GM19193 (cell line): Measurements from ENCODE around the gene RHBDD1.

Experiments
- POLR2A ChIP-seq: IDR thresholded peaks from 4 replicates; pipeline ENCODE4 v1.6.1; 2011; ENCODE audit not compliant: insufficient read depth, insufficient read length; ENCODE audit errors: extremely low read depth

The RHBDD1 gene

DNA sequence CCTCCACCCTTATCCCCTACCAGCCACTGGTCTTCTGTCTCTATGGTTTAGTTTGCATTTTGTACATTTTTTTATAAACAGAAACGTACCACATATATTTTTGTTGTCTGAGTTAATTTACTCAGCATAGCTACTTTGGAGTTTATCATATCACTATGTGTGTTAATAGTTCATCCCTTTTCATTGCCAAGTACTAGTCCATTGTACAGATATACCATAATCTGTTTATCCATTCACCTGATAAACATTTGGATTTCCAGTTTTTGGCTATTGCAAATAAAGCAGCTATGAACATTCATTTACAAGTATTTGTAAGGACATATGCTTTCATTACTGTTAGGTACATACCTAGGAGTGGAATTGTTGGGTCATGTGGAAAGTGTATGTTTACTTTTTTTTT lies 123.6 kb downstream of the RHBDD1 start:
- TF ChIP-seq POLR2A, result no peak

GRCh38 chr2:226962176-226962773 lies 126.4 kb downstream of the RHBDD1 start:
- no peak for TF ChIP-seq POLR2A

- TF ChIP-seq POLR2A, result no peak
Observed at GRCh38 chr2:226963528-226963927, 127.7 kb downstream of the RHBDD1 start.

GRCh38 chr2:226965376-226965775 lies 129.5 kb downstream of the RHBDD1 start:
- no peak for TF ChIP-seq POLR2A

DNA sequence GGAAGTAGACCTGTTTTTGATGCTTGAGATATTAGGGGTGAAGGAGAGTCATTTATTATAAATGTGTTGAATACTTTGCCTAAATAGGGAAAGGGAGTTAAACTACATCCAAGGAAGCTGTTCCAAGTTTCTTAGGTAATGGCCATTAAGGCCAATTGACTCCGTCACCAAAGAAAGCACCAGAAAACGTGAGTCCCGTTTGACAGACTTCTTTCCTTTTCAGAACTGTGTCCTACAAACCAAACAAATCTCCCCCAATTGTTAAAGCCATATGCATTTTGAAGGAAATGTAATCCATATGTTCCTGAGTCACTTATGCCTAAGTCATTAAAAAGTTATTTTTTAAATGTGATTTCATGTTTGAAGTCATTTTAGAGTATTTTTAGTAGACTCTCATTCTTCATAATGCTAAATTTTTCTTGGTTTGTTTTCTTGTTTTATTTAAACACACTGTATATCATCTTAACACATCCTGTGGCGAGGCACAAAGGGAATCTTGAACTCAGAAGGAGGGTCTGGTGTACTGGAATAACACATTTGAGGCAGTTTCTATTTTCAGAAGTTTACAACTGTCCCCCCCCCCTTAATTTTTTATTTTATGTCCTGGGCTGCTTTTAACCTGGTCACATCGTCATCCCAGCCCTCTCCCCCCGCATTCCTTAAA lies 133.7 kb downstream of the RHBDD1 start:
- no peak for TF ChIP-seq POLR2A

GRCh38 chr2:226970362-226970761 lies 134.5 kb downstream of the RHBDD1 start:
- no peak for TF ChIP-seq POLR2A

DNA sequence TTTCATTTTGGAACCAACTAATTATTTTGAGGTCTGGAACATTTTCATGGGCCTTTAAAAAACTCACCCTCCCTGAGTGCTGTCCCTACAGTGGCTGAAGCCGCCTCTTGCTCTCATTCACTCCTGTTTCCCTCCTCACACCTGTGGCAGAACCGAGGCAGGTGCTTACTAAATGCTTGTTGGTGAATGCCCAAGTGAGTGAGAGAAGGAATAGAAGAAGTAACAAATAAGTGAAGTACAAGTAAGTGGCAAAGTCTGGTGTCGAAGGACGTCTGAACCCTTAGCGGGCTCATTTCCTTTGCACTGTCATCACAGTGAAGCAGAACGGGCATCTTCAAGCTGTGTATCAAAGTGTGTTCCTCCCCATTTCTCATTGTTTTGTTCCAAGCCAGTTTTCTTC lies 135.2 kb downstream of the RHBDD1 start:
- no peak for TF ChIP-seq POLR2A

GRCh38 chr2:226971770-226972169 lies 135.9 kb downstream of the RHBDD1 start:
- TF ChIP-seq POLR2A, result no peak

GRCh38 chr2:226973816-226974215 lies 138.0 kb downstream of the RHBDD1 start:
- no peak for TF ChIP-seq POLR2A

GRCh38 chr2:226977775-226978190 lies 141.9 kb downstream of the RHBDD1 start:
- no peak for TF ChIP-seq POLR2A

- no peak for TF ChIP-seq POLR2A
Observed at GRCh38 chr2:226978300-226978699, 142.4 kb downstream of the RHBDD1 start.

DNA sequence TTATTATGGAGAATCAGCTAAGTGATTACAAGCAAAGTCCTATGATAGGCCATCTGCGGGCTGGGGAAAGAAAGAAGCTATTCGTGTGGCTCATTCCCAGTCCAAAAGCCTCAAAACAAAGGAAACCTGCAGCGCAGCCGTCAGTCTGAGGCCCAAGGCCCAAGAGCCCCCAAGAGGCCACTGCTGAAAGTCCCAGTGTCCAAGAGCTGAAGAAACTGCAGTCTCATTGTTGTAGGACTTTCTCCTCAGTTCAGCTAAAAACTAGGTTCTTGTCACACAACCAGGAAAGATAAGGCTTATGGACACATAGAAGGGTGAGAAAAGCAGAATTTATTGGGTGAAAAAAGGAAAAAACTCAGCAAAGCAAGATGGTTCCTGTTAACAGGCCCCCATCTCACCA lies 143.2 kb downstream of the RHBDD1 start:
- TF ChIP-seq POLR2A, result no peak

- no peak for TF ChIP-seq POLR2A
Observed at GRCh38 chr2:226981791-226982326, 146.0 kb downstream of the RHBDD1 start.

DNA sequence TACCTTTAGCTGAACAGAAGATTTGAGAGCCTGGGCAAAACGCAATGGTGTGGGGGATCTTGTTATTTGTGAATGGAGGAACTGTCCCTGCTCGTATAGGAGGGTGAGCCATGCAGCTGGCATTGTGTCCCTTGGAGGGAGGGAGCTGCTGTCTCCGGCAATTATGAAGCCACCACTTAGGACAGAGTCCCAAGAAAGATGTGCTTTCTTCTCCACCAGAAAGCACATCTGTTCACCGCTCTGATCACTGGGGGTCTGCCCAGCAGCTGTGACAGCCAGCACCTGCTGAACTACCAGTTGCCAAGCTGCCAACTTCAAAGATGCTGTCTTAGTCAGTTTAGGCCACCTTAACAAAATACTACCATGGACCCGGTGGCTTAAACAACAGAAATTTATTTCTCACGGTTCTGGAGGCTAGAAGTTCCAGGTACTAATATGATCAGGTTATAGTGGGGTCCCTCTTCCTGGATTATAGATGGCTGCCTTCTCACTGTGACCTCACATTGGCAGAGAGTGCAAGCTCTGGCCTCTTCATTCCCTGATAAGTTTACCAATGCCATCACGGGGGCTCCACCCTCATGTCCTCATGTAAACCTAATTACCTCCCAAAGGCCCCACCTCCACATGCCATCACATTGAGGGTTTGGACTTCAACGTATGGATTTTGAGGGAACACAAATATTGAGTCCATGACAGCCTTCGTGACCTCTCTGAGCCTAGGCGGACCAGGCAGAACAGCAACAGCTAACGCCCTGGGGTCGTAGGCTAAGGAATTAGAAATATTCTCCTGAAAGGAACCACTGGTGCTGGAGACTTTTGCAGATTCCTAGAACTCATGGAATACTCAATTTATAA lies 148.3 kb downstream of the RHBDD1 start:
- no peak for TF ChIP-seq POLR2A
